ENCODE measurements around the gene SLC25A22.

SLC25A22 gene

DNA sequence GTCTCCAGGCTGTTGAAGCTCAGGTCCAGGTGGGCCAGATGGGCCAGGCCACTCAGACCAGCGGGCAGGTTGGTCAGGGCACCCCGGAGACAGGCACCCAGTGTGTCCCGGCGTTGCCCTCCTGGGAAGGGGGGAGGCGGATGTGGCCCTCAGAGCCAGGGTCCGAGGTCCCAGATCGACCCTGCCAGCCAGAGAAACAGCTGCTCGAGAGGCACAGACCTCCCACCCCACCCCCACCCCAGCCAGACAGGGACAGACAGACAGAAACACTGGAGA, 5.3 kb upstream of the SLC25A22 start:
- DNase-seq (ENCODE audit: low read depth) = no peak

- no peak for DNase-seq (ENCODE audit: low read depth)
Measured at GRCh38 chr11:802693-803466, 4.8 kb upstream of the SLC25A22 start.

GRCh38 chr11:802018-802617, 4.0 kb upstream of the SLC25A22 start:
- DNase-seq (ENCODE audit: low read depth) = no peak

- no peak for DNase-seq (ENCODE audit: low read depth)
Measured at GRCh38 chr11:801097-801780, 3.2 kb upstream of the SLC25A22 start.

DNA sequence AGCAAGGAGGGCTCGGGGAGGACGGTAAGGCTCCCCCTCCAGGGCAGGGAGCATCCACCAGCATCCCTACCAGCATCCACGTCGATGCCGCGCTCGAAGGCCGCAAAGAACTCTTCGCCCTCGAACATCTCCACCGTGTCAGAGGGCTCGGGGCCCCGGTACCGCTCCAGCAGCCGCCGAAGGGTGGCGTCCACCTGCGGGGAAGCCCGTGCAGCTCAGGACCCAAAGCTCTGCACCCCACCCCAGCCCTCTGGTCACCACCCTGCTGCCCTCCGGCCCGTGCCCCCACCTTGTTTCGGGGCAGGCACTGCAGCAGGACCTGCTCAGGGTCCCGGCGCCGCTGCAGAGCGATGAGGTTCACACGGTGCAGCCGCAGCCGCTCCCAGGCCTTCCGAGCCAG, 2.4 kb upstream of the SLC25A22 start:
- DNase-seq (ENCODE audit: low read depth) = no peak

- no peak for DNase-seq (ENCODE audit: low read depth)
Measured at GRCh38 chr11:799641-800316, 1.7 kb upstream of the SLC25A22 start.

DNA sequence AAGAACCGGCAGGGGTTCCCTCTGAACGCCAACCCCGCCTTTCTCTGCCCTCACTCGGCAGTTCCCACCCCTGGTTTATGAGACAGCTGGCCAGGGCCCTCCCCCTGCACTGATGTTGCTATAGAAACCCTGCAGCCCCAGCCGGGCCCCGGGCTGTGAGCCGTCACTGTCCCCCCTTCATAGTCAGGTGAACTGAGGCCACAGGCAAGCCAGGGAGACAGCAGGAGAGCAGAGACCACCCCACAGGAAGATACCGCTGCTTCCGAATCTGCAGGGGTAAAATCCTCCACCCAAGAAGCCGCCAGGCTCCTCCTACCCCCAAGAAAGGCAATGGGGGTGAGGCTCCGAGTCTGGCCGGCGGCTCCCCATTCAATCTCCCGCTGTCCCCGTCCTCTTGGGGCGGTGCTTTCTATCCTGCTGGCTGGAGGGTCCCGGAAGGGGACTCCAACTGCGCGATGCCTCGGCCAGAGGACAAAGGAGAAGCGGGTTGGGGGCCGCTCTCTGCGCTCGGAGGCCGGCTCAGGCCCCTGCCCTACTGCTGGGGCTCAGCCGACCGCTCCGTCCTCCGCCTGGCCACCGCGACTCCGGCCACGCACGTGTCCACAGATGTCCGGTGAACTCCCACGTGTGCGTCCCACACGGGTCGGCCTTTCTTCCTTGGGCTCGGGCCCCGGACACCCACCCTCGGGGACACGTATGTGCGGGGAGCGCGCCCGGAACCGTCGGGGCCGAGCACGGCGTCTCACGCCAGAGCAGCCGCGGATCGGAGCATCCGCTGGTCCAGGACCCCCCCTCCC, 587 bp downstream of the SLC25A22 start:
- peak; percentile 62 for DNase-seq (ENCODE audit: low read depth)

- DNase-seq (ENCODE audit: low read depth) = no peak
Measured at GRCh38 chr11:796565-797295, 1.4 kb downstream of the SLC25A22 start.

DNA sequence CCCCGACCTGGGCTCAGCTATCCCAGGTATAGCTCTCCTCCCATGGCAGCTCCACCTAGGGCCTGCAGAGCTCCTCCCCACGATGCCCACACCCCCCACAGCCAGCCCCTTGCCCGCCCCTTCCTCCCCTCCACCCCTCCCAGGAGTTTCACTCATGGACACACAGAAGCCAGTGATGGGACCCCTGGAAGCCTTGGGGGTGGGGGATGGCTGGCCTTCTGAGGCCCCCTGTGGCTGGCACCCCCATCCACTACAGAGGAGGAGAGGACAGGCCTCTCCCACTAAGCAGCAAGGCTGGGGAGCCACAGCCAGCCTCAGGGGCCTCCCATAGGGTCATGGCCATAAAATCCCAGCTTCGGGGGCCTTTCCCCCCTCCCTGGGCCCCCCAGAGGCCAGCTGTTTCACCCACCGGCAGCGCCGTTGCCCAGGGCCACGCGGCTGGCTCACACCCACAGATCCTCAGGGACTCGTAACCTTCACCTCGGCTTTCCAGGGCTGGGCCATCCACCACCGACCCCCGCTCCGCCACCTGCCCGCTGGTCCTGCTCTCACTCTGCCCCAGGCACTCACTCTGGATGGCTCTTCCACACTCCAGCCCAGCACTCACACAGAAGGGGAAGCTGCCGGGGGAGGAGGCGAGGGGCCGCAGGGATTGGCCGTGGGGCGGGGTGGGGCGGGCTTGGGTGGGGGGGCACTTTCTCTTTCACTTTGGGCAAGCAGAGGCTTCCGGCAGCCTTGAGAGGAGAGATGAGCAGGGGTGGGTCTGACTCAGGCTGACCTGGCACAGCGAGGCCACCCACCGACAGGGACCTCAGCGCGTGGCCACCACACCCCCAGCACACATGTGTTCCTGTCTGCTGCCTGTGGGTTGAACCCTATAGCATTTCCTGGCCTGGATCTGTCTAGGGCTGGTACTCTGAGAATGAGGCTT, 2.2 kb downstream of the SLC25A22 start:
- peak; percentile 58 for DNase-seq (ENCODE audit: low read depth)

DNA sequence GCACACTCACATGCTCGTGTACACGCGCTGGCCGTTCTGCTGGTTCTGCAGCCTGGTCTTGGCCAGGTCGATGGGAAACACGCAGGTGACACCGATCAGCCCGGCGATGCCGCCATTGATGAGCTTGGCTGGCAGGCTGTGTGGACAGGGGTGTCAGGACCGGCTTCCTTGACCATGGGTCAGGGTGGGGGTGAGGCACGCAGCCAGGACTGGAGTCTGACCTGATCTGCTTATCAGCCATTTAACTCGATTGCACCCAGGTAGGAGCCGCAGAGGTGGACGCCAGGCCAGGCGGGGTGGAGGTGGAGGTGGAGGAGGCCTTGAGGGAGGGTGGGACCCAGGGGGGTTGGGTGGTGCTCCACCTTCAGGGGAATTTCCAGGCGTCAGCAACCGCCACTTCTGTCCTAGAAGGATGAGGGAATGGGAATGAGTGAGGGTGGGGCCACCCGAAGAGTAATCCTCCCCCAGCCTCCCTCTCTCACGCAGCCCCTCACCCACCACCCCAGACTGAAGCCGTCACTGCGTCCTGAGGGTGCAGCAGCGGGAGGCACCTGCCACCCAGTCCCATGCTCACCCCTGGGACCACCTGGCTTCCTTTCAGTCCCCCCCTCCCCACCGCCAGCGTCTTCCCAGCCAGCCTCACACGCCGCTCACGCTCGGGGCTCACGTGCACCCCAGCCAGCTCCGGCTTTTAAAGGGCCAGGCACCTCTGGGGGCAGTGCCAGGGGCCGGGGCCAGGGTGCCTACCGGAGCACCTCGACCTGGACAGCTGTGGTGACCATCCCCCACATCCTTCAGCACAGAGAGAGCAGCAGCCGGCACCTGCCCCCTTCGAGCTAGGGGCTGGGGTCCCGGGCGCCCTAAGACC, 3.1 kb downstream of the SLC25A22 start:
- no peak for DNase-seq (ENCODE audit: low read depth)

GRCh38 chr11:794013-794765, 3.9 kb downstream of the SLC25A22 start:
- no peak for DNase-seq (ENCODE audit: low read depth)

DNA sequence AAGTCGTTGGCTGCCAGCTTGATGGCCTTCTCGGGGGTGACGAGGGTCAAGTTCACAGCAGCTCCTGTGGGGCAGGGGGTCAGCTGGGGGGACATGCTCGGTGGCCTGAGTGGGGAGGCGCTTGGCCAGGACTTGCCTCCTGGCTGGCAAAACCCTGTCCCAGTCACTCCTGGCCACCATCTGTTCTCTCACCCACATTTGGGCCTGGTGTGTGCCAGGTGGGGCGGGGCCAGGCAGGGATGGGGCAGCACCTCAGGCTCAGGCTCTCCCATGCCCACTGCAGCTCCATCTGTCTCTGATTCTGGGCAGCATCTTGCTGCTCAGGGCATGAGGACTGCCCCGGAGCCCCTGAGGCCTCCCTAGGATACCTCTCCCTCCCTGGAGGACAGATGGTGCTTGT, 4.5 kb downstream of the SLC25A22 start:
- DNase-seq (ENCODE audit: low read depth) = no peak

- no peak for DNase-seq (ENCODE audit: low read depth)
Measured at GRCh38 chr11:792873-793272, 5.2 kb downstream of the SLC25A22 start.

DNA sequence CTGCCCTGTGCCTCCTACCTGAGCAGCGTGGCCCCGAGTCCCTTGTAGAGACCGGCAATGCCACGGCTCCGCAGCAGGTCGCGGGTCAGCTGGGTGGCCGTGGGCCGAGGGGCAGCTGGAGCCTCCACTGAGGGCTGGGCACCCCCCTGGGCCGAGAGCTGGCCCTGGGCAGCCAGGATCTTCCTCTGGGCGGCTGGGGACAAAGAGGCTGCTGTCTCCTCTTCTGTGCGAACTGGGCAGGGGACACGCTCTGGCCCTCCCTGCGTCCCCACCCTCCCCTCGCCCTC, 5.6 kb downstream of the SLC25A22 start:
- DNase-seq (ENCODE audit: low read depth) = no peak

GRCh38 chr11:791658-792534, 6.2 kb downstream of the SLC25A22 start:
- no peak for DNase-seq (ENCODE audit: low read depth)

DNA sequence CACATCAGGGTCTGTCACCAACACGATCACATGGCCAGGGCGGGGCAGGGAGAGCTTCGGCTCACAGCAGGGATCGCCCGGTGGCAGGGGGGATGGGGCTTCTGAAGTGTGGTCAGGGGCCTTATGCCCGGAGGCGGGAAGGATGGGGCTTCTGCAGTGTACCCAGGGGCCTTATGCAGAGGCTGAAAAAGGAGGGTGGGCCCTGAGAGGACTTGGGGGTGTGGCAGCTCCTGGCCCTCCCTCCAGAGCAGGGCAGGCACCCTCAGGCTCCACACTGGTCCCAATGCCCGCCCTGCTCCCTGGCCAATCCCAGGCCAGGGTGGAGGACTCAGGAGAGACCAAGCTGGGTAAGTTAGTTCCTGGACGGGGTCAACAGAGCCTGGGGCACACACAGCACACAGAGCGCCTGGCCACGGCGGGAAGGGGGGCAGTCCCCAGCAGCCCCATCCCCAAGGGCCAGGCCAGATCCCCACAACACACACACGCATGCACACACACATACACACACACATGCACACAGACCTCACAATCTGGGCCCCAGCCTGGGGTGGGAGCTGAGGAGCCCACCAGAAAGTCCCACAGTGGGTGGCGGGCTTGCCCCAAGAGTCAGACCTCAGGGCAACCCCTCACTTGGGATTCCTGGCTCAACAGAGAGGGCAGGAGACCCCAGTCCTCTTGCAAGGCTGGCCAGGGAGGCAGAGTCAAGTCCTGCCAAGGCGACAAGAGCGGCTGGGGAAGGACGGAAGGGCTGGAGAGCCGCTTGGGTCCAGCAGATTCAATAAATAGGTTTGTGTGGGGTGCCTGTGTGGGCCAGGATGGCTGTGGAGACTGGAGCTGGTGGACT, 7.1 kb downstream of the SLC25A22 start:
- no peak for DNase-seq (ENCODE audit: low read depth)

GRCh38 chr11:789943-790342, 8.1 kb downstream of the SLC25A22 start, which contains the start of gene CEND1:
TSS of gene CEND1 (minus strand) at chr11:790090. CDS start at chr11:788576, 1,514 bp downstream.
- DNase-seq (ENCODE audit: low read depth) = no peak

All from stromal cell of bone marrow (primary cell).